HG02870 (cell line): ENCODE data around the gene TMEM218.
A peak's percentile ranks its signal among the peaks of the same experiment; 100 is the strongest.
"Not testable (repeated sequence)": the region's sequence is repeated elsewhere in the genome, so short reads cannot be mapped to it uniquely, and the experiment has no call there.

Experiments
- ATAC-seq: cut with Tn5 transposase; IDR thresholded peaks from one replicate; pipeline ENCODE4 v1.9.1; 2021; ENCODE audit warnings: mild to moderate bottlenecking, moderate library complexity; ENCODE audit not compliant: unreplicated experiment

Gene TMEM218

GRCh38 chr11:125062218-125062930 lies 49.1 kb downstream of the TMEM218 start:
- ATAC-seq = peak; percentile 2

- no peak for ATAC-seq
These were observed 50.1 kb downstream of the TMEM218 start for GRCh38 chr11:125061281-125061680.

- no peak for ATAC-seq
These were observed 53.8 kb downstream of the TMEM218 start for GRCh38 chr11:125057693-125058016.

- no peak for ATAC-seq
These were observed 54.3 kb downstream of the TMEM218 start for GRCh38 chr11:125056931-125057692.

- ATAC-seq = not testable (repeated sequence)
These were observed 55.3 kb downstream of the TMEM218 start for GRCh38 chr11:125056111-125056510.

GRCh38 chr11:125055107-125055715 lies 56.2 kb downstream of the TMEM218 start:
- no peak for ATAC-seq

GRCh38 chr11:125053167-125053566 lies 58.3 kb downstream of the TMEM218 start:
- no peak for ATAC-seq

GRCh38 chr11:125052047-125052446 lies 59.4 kb downstream of the TMEM218 start:
- ATAC-seq = no peak

- ATAC-seq = no peak
These were observed 62.1 kb downstream of the TMEM218 start for GRCh38 chr11:125049164-125049792.
